Mucosa of stomach (tissue), 1 donor: Measurements from ENCODE around the gene NFKBIE.
A peak's percentile ranks its signal among the peaks of the same experiment; 100 is the strongest.

Experiments
- H3K27me3 ChIP-seq: one replicate; pipeline ENCODE4 v1.7.0; 2013; ENCODE audit warnings: mild to moderate bottlenecking, low read length; ENCODE audit not compliant: control insufficient read depth, insufficient read depth
- H3K36me3 ChIP-seq: one replicate; pipeline ENCODE4 v1.7.0; 2013; ENCODE audit warnings: low read length; ENCODE audit not compliant: control insufficient read depth, insufficient read depth
- H3K4me1 ChIP-seq: one replicate; pipeline ENCODE4 v1.7.0; 2013; ENCODE audit warnings: mild to moderate bottlenecking, low read length; ENCODE audit not compliant: control insufficient read depth, insufficient read depth
- H3K4me3 ChIP-seq: one replicate; pipeline ENCODE4 v1.7.0; 2013; ENCODE audit warnings: low read length
- H3K9ac ChIP-seq: one replicate; pipeline ENCODE4 v1.7.0; 2013; ENCODE audit warnings: mild to moderate bottlenecking, low read length, moderate library complexity
- H3K9me3 ChIP-seq: one replicate; pipeline ENCODE4 v1.7.0; 2013; ENCODE audit warnings: mild to moderate bottlenecking, low read length, moderate library complexity; ENCODE audit not compliant: control insufficient read depth
- donor health status: Pancreatic carcinoma.

Gene NFKBIE

GRCh38 chr6:44229376-44230033 lies 35.8 kb downstream of the NFKBIE start:
- Histone ChIP-seq H3K36me3 (peaks cover 4% of the 10 kb centered on the region), H3K27me3 (no peaks in the 10 kb centered on the region), H3K4me3 (no peak overlapping the region), H3K9me3 (no peaks in the 10 kb centered on the region), H3K4me1 (peaks cover 33% of the 10 kb centered on the region), H3K9ac (no peak overlapping the region)

- Histone ChIP-seq H3K27me3 (no peaks in the 10 kb centered on the region), H3K4me3 (no peak overlapping the region), H3K36me3 (peaks cover 4% of the 10 kb centered on the region), H3K9me3 (no peaks in the 10 kb centered on the region), H3K9ac (no peak overlapping the region), H3K4me1 (peaks cover 34% of the 10 kb centered on the region)
Measured at GRCh38 chr6:44228836-44229235, 36.5 kb downstream of the NFKBIE start.

DNA sequence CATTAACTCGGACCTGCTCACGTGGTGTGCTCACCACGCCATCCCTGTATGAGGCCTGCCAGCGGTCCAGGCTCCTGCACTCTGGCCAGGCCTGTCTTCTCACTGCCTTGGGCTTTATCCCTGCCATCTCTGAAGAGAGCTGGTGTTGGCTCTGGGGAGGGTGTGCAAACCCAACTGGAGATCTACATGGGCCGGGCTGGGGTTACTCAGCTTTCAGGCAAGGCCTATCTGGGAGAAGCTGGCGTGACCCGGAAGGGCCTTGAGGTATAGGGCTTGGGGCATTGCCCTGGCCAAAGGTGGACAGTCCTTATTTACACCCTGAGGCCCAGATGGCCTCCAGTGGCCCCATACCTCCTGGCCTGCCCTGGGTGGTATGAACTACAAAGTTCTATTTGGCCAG lies 36.9 kb downstream of the NFKBIE start:
- H3K36me3 ChIP-seq, result peaks cover 4% of the 10 kb centered on the region
- peaks cover 37% of the 10 kb centered on the region for H3K4me1 ChIP-seq
- H3K27me3 ChIP-seq, result no peaks in the 10 kb centered on the region
- no peak overlapping the region for H3K4me3 ChIP-seq
- H3K9ac ChIP-seq, result no peak overlapping the region
- no peaks in the 10 kb centered on the region for H3K9me3 ChIP-seq

GRCh38 chr6:44228031-44228430 lies 37.3 kb downstream of the NFKBIE start:
- Histone ChIP-seq H3K27me3 (no peaks in the 10 kb centered on the region), H3K4me3 (no peak overlapping the region), H3K9ac (no peak overlapping the region), H3K4me1 (peaks cover 39% of the 10 kb centered on the region), H3K9me3 (no peaks in the 10 kb centered on the region), H3K36me3 (peaks cover 4% of the 10 kb centered on the region)

- no peaks in the 10 kb centered on the region for H3K9me3 ChIP-seq
- peaks cover 4% of the 10 kb centered on the region for H3K36me3 ChIP-seq
- H3K9ac ChIP-seq, result peak overlapping the region; percentile 28
- H3K4me3 ChIP-seq, result no peak overlapping the region
- peaks cover 46% of the 10 kb centered on the region for H3K4me1 ChIP-seq
- no peaks in the 10 kb centered on the region for H3K27me3 ChIP-seq
Measured at GRCh38 chr6:44227148-44227793, 38.1 kb downstream of the NFKBIE start.

DNA sequence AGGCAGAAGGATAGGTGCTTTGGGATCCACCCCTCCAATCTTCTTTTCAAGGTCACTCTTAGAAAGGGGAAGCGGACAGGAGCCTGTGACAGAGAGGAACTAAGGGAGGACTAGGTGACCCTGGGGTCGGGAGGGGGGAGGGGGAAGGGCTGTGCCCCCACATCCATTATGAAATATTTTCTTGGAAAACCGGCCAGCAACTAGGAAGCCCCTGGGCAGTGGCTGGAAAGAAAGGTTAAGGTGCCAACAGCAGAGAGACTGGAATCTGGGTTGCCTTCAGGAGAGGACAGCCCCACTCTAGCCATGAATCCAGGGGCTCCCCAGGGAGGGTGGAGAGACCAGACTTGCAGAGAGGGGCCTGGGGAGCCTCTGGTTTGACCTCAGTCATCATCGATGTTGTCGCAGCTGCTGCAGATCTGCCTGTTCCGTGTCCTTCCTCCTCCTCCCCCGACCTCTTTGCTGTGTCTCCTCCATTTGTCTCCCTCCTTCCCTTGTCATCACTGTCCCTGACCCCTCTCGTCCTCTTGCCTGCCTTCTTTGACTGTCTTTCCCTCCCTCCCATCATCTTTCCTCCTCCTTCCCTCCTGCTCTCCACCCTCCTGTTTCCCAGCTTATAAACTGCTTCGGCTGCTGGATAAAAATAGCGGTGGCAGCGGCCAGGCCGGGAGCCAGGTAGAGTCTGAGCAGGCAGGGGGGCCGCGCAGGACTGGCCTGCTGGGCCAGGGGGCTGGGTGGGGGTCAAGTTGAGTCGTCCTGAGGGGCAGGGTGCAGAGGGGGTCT lies 38.8 kb downstream of the NFKBIE start:
- Histone ChIP-seq H3K4me3 (no peak overlapping the region), H3K9ac (peak overlapping the region; percentile 39), H3K4me1 (peaks cover 53% of the 10 kb centered on the region)

DNA sequence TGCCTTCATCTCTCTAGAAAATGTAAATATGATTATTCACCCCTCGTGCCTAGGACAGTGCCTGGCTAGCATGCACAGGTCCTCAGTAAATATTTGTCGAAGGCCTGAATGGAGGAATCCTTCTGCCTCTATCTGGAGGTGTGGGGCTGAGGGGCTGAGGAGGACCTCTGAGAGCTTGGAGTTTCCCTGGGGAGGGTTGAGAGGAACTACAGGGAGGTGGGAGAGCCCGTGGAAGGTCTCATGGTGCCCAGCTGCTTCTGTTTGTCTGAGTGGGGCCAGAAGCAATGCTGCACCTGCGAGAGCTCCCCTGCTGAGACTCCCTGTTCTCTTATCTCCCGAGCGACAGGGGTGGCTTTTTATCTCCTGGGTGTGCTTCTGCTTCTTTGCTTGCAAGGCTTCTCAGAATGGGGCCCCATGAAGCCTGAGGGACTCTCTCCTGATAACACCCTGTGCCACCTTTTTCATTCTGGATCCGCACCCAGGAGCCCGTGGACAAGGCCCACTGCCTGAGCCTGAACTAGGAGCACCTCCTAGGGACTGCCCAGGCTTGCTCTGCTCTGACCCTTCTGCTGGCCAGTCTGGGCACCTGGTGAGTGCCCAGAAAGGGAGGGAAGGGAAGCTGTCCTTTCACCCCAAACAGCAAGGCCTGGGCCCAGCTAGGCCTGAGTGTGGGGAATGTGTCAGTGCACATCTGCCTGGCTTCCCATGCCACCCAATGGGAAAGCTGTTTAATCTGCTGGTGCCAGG lies 39.6 kb downstream of the NFKBIE start:
- Histone ChIP-seq H3K9me3 (no peaks in the 10 kb centered on the region), H3K4me1 (peaks cover 61% of the 10 kb centered on the region), H3K9ac (peak overlapping the region; percentile 39), H3K27me3 (no peaks in the 10 kb centered on the region), H3K4me3 (no peak overlapping the region), H3K36me3 (peaks cover 4% of the 10 kb centered on the region)

More for the DNA sequence above, 38.8 kb downstream of the NFKBIE start:
- H3K27me3 ChIP-seq, result no peaks in the 10 kb centered on the region
- peaks cover 4% of the 10 kb centered on the region for H3K36me3 ChIP-seq
- H3K9me3 ChIP-seq, result no peaks in the 10 kb centered on the region

DNA sequence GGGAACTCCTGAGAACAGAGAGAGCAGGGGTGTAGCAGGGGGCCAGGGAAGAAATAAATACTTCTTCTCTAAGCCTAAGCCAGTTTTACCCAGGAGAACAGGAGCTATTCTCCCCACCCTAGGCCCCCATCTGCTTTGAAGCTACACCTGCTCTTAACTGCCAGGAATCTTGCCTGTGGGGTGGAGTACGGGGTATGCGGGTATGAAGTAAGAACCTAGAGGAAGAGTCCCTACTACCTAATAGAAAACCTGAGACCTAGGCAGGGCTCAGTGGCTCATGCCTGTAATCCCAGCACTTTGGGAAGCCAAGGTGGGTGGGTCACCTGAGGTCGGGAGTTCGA lies 40.4 kb downstream of the NFKBIE start:
- no peaks in the 10 kb centered on the region for H3K9me3 ChIP-seq
- H3K9ac ChIP-seq, result no peak overlapping the region
- H3K27me3 ChIP-seq, result no peaks in the 10 kb centered on the region
- H3K4me1 ChIP-seq, result peaks cover 69% of the 10 kb centered on the region
- peaks cover 4% of the 10 kb centered on the region for H3K36me3 ChIP-seq
- no peak overlapping the region for H3K4me3 ChIP-seq

DNA sequence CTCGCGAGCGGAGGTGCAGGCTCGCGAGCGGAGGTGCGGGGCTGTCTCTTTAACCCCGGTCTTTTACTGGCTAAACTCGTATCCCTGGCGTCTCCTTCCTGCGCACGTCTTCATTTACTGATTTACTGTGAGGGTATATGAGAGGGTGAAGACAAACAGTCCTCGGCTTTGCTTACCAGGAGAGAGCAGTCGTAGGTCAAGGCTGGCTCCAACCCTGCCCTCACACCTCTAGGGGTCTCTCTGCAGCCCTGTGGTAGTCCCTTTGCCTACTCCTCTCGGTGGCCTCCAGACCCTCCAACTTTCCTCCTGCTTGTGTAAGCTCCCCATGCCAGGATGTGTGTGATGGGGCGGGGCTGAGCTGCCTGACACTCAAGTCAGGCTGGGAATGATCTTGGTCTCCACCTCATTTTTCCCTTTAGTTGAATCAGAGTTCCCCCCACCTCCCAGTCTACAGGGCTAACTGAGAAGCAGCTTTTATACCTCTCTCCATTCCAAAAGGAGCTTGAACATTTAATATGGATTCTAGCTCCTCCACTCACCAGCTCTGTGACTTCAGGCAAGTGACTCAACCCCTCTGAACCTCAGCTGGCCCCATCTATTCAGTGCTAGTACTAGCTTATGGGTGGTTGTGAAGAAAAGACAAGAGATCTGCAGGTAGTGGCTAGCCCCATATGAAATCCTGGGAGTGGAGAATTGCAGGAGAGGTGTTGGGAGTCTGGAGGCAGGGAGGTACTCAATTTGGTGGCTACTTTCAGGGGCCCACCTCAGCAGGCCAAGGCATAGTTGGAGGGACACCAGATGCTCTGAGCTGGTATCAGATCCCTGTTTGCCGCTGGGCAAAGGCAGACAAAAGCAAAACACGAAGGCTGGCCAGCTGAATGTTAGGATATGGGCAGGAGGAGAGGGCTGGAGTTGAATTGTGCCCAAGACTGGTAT lies 41.1 kb downstream of the NFKBIE start:
- no peak overlapping the region for H3K4me3 ChIP-seq
- H3K9me3 ChIP-seq, result no peaks in the 10 kb centered on the region
- peaks cover 4% of the 10 kb centered on the region for H3K36me3 ChIP-seq
- H3K27me3 ChIP-seq, result no peaks in the 10 kb centered on the region
- peaks cover 71% of the 10 kb centered on the region for H3K4me1 ChIP-seq
- H3K9ac ChIP-seq, result peak overlapping the region; percentile 40

GRCh38 chr6:44223319-44224028 lies 41.9 kb downstream of the NFKBIE start, which contains the start of gene SLC29A1:
Gene SLC29A1, plus strand, starts transcription at chr6:44223595. Its CDS starts 3,719 bp downstream, at chr6:44227314.
- H3K27me3 ChIP-seq, result no peaks in the 10 kb centered on the region
- H3K4me1 ChIP-seq, result peaks cover 79% of the 10 kb centered on the region
- peak within 1 kb of the TSS; percentile 41 for H3K9ac ChIP-seq
- H3K9me3 ChIP-seq, result no peaks in the 10 kb centered on the region
- H3K36me3 ChIP-seq, result no peaks in the 10 kb centered on the region
- no peak within 1 kb of the TSS for H3K4me3 ChIP-seq
